Thyroid gland (tissue), 4 donors: ENCODE data around the gene SLC7A5. TPM values are rescaled to one million over a fixed set of nuclear protein-coding genes. Genes with fewer than 3 reads are reported as not detected.
A peak's percentile ranks its signal among the peaks of the same experiment; 100 is the strongest.
"Not testable (repeated sequence)": the region's sequence is repeated elsewhere in the genome, so short reads cannot be mapped to it uniquely, and the experiment has no call there.

ENCODE experiments used
- DNase-seq, 2 donors: peaks; one replicate each; pipeline ENCODE4 v3.0.0-alpha.2; 2019
- H3K27ac ChIP-seq, 3 donors: fragments of 200-600 bp; sonication (generic); 1 replicate in 2 of 3; 2 replicates in 1 of 3; pipeline ENCODE4 v1.5.1; 2016 to 2019; ENCODE audit warnings: mild to moderate bottlenecking in 1 of 3, moderate library complexity in 1 of 3
- H3K27me3 ChIP-seq: fragments of 200-600 bp; sonication (generic); one replicate; pipeline ENCODE4 v1.5.1; 2019
- H3K36me3 ChIP-seq, 2 donors: fragments of 200-600 bp; sonication (generic); one replicate each; pipeline ENCODE4 v1.5.1; 2016 to 2019
- H3K4me1 ChIP-seq, 2 donors: fragments of 200-600 bp; sonication (generic); one replicate each; pipeline ENCODE4 v1.5.1; 2017 to 2019
- H3K4me3 ChIP-seq, 3 donors: fragments of 200-600 bp; sonication (generic); replicated peaks in 1 of 3; 1 replicate in 2 of 3; 2 replicates in 1 of 3; pipeline ENCODE4 v1.5.1; 2016; ENCODE audit warnings: mild to moderate bottlenecking in 1 of 3
- H3K9me3 ChIP-seq: fragments of 200-600 bp; sonication (generic); one replicate; pipeline ENCODE4 v1.5.1; 2017
- POLR2A ChIP-seq, 2 donors: fragments of 450-650 bp; IDR thresholded peaks; one replicate each; pipeline ENCODE4 v1.6.1; 2017; ENCODE audit warnings: antibody characterized with exemption in 2 of 2, mild to moderate bottlenecking in 2 of 2, moderate library complexity in 1 of 2
- WGBS, 2 donors: methylation state at CpG; one replicate each; pipeline ENCODE4 v1.1.5; 2017; 5-methylcytosine and 5-hydroxymethylcytosine counted together
- intact Hi-C: fragments of 100-400 bp; cut with DNase I; formaldehyde crosslinking; loops from one replicate; pipeline ENCODE4 v1.15.1; 2023
- total RNA-seq, 4 donors: library from RNA; depleted of rRNA; stranded (reverse); fragments of >200 nt; gene quantifications; one replicate each; pipeline ENCODE4 v1.2.3, GENCODE V29; 2016
- TF ChIP-seq, protein P1 (sequence below), 6 experiments: fragments of 200-600 bp in 3 of 6; fragments of 450-650 bp in 3 of 6; sonication (generic) in 3 of 6; IDR thresholded peaks; one replicate each; pipeline ENCODE4 v1.5.1; 2016 to 2019; ENCODE audit warnings: antibody characterized with exemption in 6 of 6, mild to moderate bottlenecking in 2 of 6, inconsistent platforms in 1 of 6, moderate library complexity in 1 of 6

The SLC7A5 gene
- total RNA-seq, 4 donors from 2014 or later: 1.1 to 5.2 (median 2.2) TPM

DNA sequence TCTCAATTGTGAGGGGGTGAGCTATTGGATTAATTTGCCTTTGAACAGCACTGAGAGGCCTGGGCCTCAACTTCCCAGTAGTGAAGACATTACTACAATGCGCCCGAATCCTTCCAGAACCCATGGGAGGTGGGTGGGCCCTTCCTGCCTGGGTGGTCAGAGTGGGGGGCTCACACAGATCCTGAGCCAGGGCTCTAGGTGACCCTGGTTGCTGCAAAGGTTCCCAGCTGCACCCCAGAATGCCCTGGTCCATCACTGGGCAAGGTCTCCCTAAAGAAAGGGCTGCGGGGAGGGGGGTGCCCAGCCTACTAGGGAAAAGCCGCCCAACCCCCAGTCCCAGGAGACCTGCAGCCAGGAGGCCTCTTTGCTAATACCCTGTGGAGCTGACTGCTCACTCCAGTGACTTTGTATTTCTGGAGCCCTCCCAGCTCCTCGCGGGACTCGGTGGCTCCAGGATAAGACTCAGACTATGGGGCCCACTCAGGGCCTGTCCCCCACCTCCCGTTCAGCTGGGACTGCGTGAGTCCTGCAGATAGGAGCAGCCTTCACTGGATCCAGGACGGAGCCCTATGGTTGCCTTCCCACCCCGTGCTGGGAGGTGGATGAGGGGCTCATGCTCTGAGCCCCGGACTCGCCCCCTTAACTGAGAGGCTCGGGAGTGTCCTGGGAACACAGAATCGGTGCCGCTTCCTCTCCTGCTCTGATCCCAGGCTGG is 40.2 kb downstream of the SLC7A5 start:
- Histone ChIP-seq H3K27me3 (no peaks in the 10 kb centered on the region), H3K36me3 (no peaks in the 10 kb centered on the region), H3K9me3 (no peaks in the 10 kb centered on the region), H3K4me3 (no peak overlapping the region), H3K27ac (no peak overlapping the region), H3K4me1 (no peaks in the 10 kb centered on the region)
- peak; percentile 51 to 60 for DNase-seq
- no peak for TF ChIP-seq POLR2A (IDR thresholded peaks at IDR 0.05)
- TF ChIP-seq, protein P1, sequence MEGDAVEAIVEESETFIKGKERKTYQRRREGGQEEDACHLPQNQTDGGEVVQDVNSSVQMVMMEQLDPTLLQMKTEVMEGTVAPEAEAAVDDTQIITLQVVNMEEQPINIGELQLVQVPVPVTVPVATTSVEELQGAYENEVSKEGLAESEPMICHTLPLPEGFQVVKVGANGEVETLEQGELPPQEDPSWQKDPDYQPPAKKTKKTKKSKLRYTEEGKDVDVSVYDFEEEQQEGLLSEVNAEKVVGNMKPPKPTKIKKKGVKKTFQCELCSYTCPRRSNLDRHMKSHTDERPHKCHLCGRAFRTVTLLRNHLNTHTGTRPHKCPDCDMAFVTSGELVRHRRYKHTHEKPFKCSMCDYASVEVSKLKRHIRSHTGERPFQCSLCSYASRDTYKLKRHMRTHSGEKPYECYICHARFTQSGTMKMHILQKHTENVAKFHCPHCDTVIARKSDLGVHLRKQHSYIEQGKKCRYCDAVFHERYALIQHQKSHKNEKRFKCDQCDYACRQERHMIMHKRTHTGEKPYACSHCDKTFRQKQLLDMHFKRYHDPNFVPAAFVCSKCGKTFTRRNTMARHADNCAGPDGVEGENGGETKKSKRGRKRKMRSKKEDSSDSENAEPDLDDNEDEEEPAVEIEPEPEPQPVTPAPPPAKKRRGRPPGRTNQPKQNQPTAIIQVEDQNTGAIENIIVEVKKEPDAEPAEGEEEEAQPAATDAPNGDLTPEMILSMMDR (IDR thresholded peaks at IDR 0.05): no peak
- intact Hi-C loops: no loop called here
- WGBS, 2 donors: 20 to 53% methylated on average over 3 to 11 of the region's 16 CpGs

DNA sequence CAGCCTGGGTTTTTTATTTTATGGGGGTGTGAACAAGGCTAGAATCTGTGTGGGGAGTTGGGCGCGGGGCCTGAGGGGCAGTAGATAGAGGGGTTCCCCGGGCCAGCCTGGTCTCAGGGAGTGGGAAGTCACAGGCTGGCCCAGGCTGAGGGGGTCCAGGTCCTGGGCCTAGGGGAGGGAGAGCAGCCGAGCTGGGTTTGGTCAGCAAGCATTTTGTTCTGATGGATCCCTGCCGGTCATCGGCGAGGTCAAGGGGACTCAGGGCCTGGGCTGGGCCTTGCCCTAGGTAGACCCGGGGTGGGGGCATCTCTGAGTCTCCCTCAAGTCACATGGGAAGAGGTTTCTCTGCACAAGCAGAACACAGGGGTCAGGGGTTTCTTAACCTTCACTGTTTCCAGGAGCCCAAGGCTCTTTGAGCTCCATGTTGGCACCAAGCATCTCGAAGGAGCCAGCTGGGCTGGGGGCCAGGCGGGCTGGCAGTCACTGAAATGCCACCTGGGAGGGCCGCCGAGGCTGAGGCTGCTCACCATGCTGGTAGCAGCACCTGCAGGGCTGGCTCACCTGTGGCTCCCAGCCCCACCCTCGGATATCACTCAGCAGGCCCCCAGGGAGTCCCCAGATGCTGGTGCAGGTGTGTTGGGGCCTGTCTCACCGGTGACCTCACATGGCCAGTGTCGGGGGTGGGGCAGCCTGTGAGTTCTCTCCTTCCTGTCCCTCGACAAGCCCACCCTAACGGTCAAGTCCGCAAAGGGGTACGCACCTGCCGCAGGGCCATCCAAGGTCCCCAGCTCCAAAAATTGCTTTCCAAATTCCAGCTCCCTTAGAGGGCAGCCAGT is 41.0 kb downstream of the SLC7A5 start:
- no peak for DNase-seq
- Histone ChIP-seq H3K9me3 (no peaks in the 10 kb centered on the region), H3K27me3 (no peaks in the 10 kb centered on the region), H3K4me3 (no peak overlapping the region), H3K36me3 (no peaks in the 10 kb centered on the region), H3K4me1 (no peaks in the 10 kb centered on the region), H3K27ac (no peak overlapping the region)
- TF ChIP-seq POLR2A (IDR thresholded peaks at IDR 0.05): no peak
- TF ChIP-seq, protein P1 (IDR thresholded peaks at IDR 0.05): no peak
- intact Hi-C loops: no loop called here
- 83 to 97% methylated on average over 10 to 14 of the region's 20 CpGs for WGBS, 2 donors

DNA sequence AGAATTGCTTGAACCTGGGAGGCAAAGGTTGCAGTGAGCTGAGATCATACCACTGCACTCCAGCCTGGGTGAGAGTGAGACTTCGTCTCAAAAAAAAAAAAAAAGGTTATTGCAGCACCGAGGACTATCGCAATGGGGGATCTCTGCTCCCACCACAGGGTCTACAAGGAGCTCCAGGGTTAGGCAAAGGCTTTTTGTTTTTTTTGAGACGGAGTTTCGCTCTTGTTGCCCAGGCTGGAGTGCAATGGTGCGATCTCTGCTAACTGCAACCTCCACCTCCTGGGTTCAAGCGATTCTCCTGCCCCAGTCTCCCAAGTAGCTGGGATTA is 41.8 kb downstream of the SLC7A5 start:
- H3K4me3 ChIP-seq, H3K27me3 ChIP-seq, H3K27ac ChIP-seq, intact Hi-C loops, H3K36me3 ChIP-seq, H3K4me1 ChIP-seq, DNase-seq, H3K9me3 ChIP-seq: not testable (repeated sequence)
- WGBS, 2 donors: 88 to 90% methylated on average over 7 of the region's 7 CpGs

DNA sequence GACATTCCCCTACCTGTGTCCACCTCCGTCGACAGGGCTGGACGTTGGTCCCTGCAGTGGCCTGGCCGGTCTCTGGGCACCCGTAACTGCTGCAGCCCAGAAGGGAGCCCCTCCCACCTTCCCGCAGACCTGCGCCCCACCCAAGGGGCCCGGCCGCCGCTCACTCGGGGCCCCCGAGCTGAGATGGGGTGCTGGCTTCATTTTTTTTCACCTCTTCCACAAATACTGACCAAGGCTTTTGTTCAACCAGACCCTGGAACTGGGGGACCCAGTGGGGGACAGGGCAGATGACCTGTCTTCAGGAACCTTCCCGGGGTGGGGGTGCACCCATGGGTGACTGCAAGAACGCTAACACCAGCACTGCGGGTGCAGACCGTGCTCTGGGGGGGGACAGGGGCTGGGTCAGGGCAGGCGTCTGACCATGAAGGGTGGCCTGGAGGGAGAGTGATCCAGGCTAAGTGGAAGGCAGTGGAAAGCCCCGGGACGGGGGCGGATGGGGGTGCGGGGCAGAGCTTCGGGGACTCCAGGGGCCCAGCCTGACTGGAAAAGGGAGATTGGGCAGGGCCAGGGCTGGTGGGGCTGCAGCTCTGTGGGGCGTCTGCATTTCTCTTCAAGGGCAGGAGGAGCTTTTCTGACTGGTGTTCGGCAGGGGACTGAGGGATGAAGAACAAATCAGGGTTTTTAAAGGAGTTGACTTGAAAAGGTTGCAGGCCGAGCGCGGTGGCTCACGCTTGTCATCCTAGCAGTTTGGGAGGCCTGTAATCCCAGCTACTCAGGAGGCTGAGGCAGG is 42.3 kb downstream of the SLC7A5 start:
- no peaks in the 10 kb centered on the region for H3K4me1 ChIP-seq
- H3K36me3 ChIP-seq: no peaks in the 10 kb centered on the region
- H3K27ac ChIP-seq: no peak overlapping the region
- 80 to 90% methylated on average over 27 to 28 of the region's 28 CpGs for WGBS, 2 donors
- H3K9me3 ChIP-seq: no peaks in the 10 kb centered on the region
- H3K27me3 ChIP-seq: no peaks in the 10 kb centered on the region
- no peak overlapping the region for H3K4me3 ChIP-seq
- DNase-seq: no peak
- no peak for TF ChIP-seq POLR2A (IDR thresholded peaks at IDR 0.05)
- TF ChIP-seq, protein P1 (IDR thresholded peaks at IDR 0.05): no peak
- intact Hi-C loops: no loop called here

DNA sequence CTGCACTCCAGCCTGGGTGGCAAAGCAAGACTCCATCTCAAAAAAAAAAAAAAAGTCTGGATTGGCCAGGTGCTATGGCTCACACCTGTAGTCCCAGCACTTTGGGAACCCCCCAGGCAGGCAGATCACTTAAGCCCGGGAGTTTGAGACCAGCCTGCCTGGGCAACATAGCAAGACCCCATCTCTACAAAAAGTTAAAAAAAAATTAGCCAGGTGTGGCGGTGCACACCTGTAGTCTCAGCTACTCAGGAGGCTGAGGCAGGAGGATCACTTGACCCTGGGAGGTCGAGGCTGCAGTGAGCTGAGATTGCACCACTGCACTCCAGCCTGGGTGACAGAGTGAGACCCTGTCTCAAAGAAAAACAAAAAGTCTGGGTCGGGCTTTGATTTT is 42.9 kb downstream of the SLC7A5 start:
- DNase-seq, H3K4me1 ChIP-seq, H3K27ac ChIP-seq, H3K4me3 ChIP-seq, intact Hi-C loops, H3K36me3 ChIP-seq, H3K27me3 ChIP-seq, H3K9me3 ChIP-seq: not testable (repeated sequence)
- 71 to 83% methylated on average over 4 of the region's 4 CpGs for WGBS, 2 donors

DNA sequence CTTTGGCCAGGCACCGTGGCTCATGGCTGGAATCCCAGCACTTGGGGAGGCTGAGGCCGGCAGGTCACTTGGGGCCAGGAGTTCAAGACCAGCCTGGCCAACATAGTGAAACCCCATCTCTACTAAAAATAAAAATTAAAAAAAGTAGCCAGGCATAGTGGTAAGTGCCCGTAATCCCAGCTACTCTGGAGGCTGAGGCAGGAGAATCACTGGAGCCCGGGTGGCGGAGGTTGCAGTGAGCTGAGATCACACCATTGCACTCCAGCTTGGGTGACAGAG is 43.5 kb downstream of the SLC7A5 start:
- H3K4me3 ChIP-seq, H3K27ac ChIP-seq, H3K4me1 ChIP-seq, H3K9me3 ChIP-seq, H3K36me3 ChIP-seq, intact Hi-C loops, DNase-seq, H3K27me3 ChIP-seq: not testable (repeated sequence)
- WGBS, 2 donors: 77 to 78% methylated on average over 5 of the region's 5 CpGs
